Spinal cord (tissue), 10 donors: ENCODE results near the gene OSBPL8. TPM values are rescaled to one million over a fixed set of nuclear protein-coding genes. Genes with fewer than 3 reads are reported as not detected.

Experiments used
- DNase-seq, 6 donors: peaks; one replicate each; pipeline versions ENCODE4 v3.0.0 to v3.0.0-alpha.2; 2013 to 2015; ENCODE audit warnings: low spot score in 6 of 6, low read depth in 4 of 6
- H3K27ac ChIP-seq: one replicate; pipeline ENCODE4 v1.5.1; 2013; ENCODE audit warnings: low read depth, low read length, control low read depth
- H3K27me3 ChIP-seq: one replicate; pipeline ENCODE4 v1.6.1; 2013; ENCODE audit warnings: low read length; ENCODE audit not compliant: control insufficient read depth, insufficient read depth
- H3K36me3 ChIP-seq: one replicate; pipeline ENCODE4 v1.6.1; 2013; ENCODE audit warnings: low read length; ENCODE audit not compliant: control insufficient read depth, insufficient read depth
- H3K4me1 ChIP-seq: one replicate; pipeline ENCODE4 v1.6.1; 2013; ENCODE audit warnings: low read length; ENCODE audit not compliant: control insufficient read depth, insufficient read depth
- H3K4me3 ChIP-seq: one replicate; pipeline ENCODE4 v1.5.1; 2013; ENCODE audit warnings: low read depth, low read length, control low read depth
- H3K9me3 ChIP-seq: one replicate; pipeline ENCODE4 v1.6.1; 2013; ENCODE audit warnings: low read length; ENCODE audit not compliant: control insufficient read depth, insufficient read depth
- WGBS: methylation state at CpG from one replicate; pipeline ENCODE4 v1.1.5; 2013; ENCODE audit warnings: missing lambda C conversion rate; ENCODE audit not compliant: insufficient coverage; 5-methylcytosine and 5-hydroxymethylcytosine counted together
- polyA plus RNA-seq, 2 donors: library from polyadenylated mRNA; unstranded; fragments of 120-200 nt; gene quantifications; one replicate each; pipeline ENCODE4 v1.2.1, GENCODE V29; 2013; ENCODE audit not compliant: insufficient read length in 2 of 2
- total RNA-seq, 2 donors: library from RNA; depleted of rRNA in 1 of 2; stranded (reverse); fragments of 120-200 nt in 1 of 2; fragments of >200 nt in 1 of 2; gene quantifications; one replicate each; pipeline versions ENCODE4 v1.2.3 to v1.2.4, GENCODE V29; 2013 to 2014
- donor health status: healthy.

Gene OSBPL8
- total and polyA plus RNA-seq, 4 donors = 34.1 to 149 (median 56.9) TPM

DNA sequence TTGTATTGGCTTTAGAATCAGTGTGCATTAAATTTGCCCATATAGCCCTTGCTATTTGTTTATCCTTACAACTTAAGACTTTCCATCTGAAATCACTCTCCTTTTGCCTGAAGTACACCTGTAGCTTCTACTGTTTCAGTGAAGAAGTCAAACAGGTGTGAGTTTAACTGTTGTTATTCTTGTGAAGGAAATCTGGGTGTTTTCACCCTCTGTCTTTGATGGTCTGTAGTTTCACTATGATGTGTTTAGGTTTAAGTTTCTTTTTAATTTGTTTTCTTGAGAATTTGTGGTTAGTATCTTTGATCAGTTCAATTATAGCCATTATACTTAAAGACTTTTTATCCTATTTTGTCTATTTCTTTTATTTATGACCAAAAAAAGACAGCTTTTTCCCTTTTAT is 142.5 kb downstream of the OSBPL8 start:
- Histone ChIP-seq H3K36me3 (no peaks in the 10 kb centered on the region), H3K4me1 (no peaks in the 10 kb centered on the region), H3K27me3 (no peaks in the 10 kb centered on the region), H3K27ac (no peak overlapping the region), H3K9me3 (no peaks in the 10 kb centered on the region), H3K4me3 (no peak overlapping the region)
- no peak for DNase-seq

DNA sequence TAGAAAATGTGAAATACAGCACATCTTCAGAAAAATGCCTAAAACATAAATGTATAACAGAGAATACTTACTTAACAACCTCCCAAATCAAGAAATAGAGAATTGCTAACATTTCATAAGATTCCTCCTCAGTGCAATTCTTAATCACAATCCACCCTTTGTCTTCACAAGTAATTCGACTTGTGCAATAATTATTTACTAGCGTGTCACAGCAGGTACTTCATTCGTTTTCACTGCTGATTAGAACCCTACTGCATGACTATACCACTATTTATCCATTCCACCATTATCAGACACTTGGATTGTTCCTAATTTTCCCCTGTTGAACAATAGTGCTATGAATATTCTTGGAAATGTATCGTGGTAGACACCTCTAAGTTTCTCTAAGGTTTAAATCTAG is 146.4 kb downstream of the OSBPL8 start:
- Histone ChIP-seq H3K9me3 (no peaks in the 10 kb centered on the region), H3K27me3 (no peaks in the 10 kb centered on the region), H3K36me3 (peaks cover under 1% of the 10 kb centered on the region), H3K4me1 (no peaks in the 10 kb centered on the region), H3K27ac (no peak overlapping the region), H3K4me3 (no peak overlapping the region)
- WGBS = 82% methylated on average over 3 of the region's 4 CpGs
- DNase-seq = no peak

GRCh38 chr12:76410781-76411180 is 148.8 kb downstream of the OSBPL8 start:
- peak in 1 of 6 donors; percentile 6 for DNase-seq
- H3K27me3 ChIP-seq = no peaks in the 10 kb centered on the region
- no peak overlapping the region for H3K27ac ChIP-seq
- no CpG with 5 or more reads among the region's 5 CpGs for WGBS
- peaks cover 2% of the 10 kb centered on the region for H3K36me3 ChIP-seq
- no peaks in the 10 kb centered on the region for H3K9me3 ChIP-seq
- no peaks in the 10 kb centered on the region for H3K4me1 ChIP-seq
- no peak overlapping the region for H3K4me3 ChIP-seq

DNA sequence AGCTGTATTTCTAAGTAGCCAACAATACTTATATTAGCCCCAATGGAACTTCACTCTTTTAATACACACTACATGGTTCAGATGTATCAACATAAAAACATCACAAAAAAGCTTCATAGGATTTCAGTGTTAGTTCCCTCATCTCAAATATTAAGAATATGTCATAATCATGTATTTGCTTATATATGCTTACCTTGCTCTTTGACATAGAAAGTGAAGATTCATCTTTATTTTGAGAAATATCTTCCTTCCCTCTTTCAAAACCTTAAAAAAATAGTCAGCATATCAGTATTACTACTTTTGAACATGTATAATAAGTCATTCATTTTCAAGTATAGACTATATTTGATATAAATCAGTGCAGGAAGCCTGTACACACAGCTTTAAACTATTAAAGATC is 149.2 kb downstream of the OSBPL8 start:
- Histone ChIP-seq H3K27ac (no peak overlapping the region), H3K9me3 (no peaks in the 10 kb centered on the region), H3K4me3 (no peak overlapping the region), H3K27me3 (no peaks in the 10 kb centered on the region), H3K4me1 (no peaks in the 10 kb centered on the region), H3K36me3 (peaks cover 2% of the 10 kb centered on the region)
- no peak for DNase-seq

GRCh38 chr12:76409074-76409473 is 150.5 kb downstream of the OSBPL8 start:
- Histone ChIP-seq H3K36me3 (peaks cover 2% of the 10 kb centered on the region), H3K27me3 (no peaks in the 10 kb centered on the region), H3K9me3 (no peaks in the 10 kb centered on the region), H3K4me1 (no peaks in the 10 kb centered on the region), H3K27ac (no peak overlapping the region), H3K4me3 (no peak overlapping the region)
- DNase-seq = no peak
- no CpG with 5 or more reads among the region's 1 CpG for WGBS

DNA sequence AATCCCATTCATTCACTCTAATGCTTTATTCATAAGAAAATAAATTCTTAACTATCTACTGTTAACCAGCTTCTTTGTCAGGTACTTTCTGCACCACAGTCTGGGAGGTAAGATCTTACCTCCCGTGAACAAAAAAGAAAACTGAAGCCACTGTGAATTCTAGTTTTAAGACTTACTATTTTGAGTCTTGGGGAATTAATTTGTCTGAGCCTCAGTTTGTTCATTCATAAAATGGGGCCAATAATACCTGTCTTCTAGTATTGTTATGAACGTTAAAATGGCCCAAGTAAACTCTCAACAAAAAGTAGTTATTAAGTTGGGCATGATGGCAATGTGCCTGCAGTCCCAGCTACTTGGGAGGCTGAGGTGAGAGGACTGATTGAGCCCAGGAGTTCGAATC is 151.9 kb downstream of the OSBPL8 start:
- H3K27me3 ChIP-seq = no peaks in the 10 kb centered on the region
- DNase-seq = no peak
- no peak overlapping the region for H3K27ac ChIP-seq
- no peaks in the 10 kb centered on the region for H3K4me1 ChIP-seq
- no peaks in the 10 kb centered on the region for H3K9me3 ChIP-seq
- peaks cover 2% of the 10 kb centered on the region for H3K36me3 ChIP-seq
- WGBS = 80% methylated on average over 1 of the region's 3 CpGs
- H3K4me3 ChIP-seq = no peak overlapping the region

- H3K36me3 ChIP-seq = no peaks in the 10 kb centered on the region
Observed at GRCh38 chr12:76402259-76402658, 157.3 kb downstream of the OSBPL8 start.

GRCh38 chr12:76400136-76400535 is 159.4 kb downstream of the OSBPL8 start:
- Histone ChIP-seq H3K4me3 (no peak overlapping the region), H3K9me3 (no peaks in the 10 kb centered on the region), H3K27me3 (no peaks in the 10 kb centered on the region), H3K4me1 (no peaks in the 10 kb centered on the region), H3K27ac (no peak overlapping the region), H3K36me3 (peaks cover 7% of the 10 kb centered on the region)
- DNase-seq = no peak
- no CpG with 5 or more reads among the region's 2 CpGs for WGBS

More at GRCh38 chr12:76402259-76402658, 157.3 kb downstream of the OSBPL8 start:
- no peak for DNase-seq
- no peak overlapping the region for H3K4me3 ChIP-seq
- H3K27ac ChIP-seq = no peak overlapping the region
- no peaks in the 10 kb centered on the region for H3K4me1 ChIP-seq
- no peaks in the 10 kb centered on the region for H3K9me3 ChIP-seq
- H3K27me3 ChIP-seq = no peaks in the 10 kb centered on the region

- Histone ChIP-seq H3K27ac (no peak overlapping the region), H3K27me3 (no peaks in the 10 kb centered on the region), H3K4me1 (no peaks in the 10 kb centered on the region), H3K4me3 (no peak overlapping the region), H3K36me3 (peaks cover 7% of the 10 kb centered on the region), H3K9me3 (no peaks in the 10 kb centered on the region)
- DNase-seq = no peak
- no CpG with 5 or more reads among the region's 2 CpGs for WGBS
Observed at GRCh38 chr12:76399040-76399439, 160.5 kb downstream of the OSBPL8 start.

DNA sequence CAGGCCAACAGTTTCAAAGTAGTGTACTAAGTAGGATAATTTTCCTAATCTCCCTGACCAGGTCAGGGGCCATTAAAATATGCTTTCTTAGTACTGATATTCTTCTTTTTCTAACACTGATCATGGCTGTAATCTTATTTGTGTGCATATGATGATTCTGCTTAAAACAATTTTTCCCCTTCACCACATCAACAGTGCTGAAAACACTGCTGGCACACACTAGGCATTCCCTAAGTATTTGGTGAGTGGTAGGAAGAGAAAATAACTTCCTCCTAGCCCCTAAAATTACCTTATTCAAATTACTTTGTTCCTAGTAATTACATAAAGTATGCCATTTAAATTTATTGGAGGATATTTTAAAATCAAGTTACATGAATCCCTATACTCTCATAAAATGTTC is 161.5 kb downstream of the OSBPL8 start:
- Histone ChIP-seq H3K4me1 (no peaks in the 10 kb centered on the region), H3K9me3 (no peaks in the 10 kb centered on the region), H3K27ac (no peak overlapping the region), H3K27me3 (no peaks in the 10 kb centered on the region), H3K4me3 (no peak overlapping the region), H3K36me3 (peaks cover 12% of the 10 kb centered on the region)
- DNase-seq = no peak

DNA sequence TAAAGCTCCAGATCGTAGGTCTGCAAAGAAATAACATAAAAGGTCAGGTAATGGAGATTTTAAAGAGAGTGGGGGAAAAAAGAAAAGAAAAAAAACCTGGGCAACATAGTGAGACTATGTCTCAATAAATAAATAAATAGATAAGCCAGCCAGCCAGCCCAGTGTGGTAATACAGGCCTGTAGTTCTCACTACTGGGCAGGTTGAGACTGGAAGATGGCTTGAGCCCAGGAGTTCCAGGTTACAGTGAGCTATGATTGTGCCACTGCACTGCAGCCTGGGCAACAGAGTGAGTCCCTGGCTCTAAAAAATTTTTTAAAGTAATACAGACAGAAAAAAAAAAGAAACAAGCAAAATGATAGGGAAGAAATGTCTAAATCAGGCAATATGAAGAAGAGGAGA is 168.1 kb downstream of the OSBPL8 start:
- no peaks in the 10 kb centered on the region for H3K9me3 ChIP-seq
- peaks cover 8% of the 10 kb centered on the region for H3K36me3 ChIP-seq
- H3K27ac ChIP-seq = no peak overlapping the region
- no peaks in the 10 kb centered on the region for H3K4me1 ChIP-seq
- no peak overlapping the region for H3K4me3 ChIP-seq
- no peak for DNase-seq
- no peaks in the 10 kb centered on the region for H3K27me3 ChIP-seq
- no CpG with 5 or more reads among the region's 1 CpG for WGBS
